ENCODE data around the gene SS18.

- no peak for TF ChIP-seq EZH2 (IDR thresholded peaks at IDR 0.05)
- no peak for TF ChIP-seq CTCF (IDR thresholded peaks at IDR 0.05 in 2 of 3, conservative IDR thresholded peaks at IDR 0.05 in 1 of 3; ENCODE audit: borderline replicate concordance in 1 of 3, insufficient read depth in 1 of 3, low read depth in 2 of 3, low read length in 2 of 3)
- TF ChIP-seq MAX (IDR thresholded peaks at IDR 0.05): no peak
- no peak for TF ChIP-seq EGR1 (IDR thresholded peaks at IDR 0.05; ENCODE audit: low read depth)
- no peak for TF ChIP-seq RAD21 (IDR thresholded peaks at IDR 0.05; ENCODE audit: low read depth)
- TF ChIP-seq CEBPB (IDR thresholded peaks at IDR 0.05; ENCODE audit: low read depth): no peak
- no peak for TF ChIP-seq ATF3 (IDR thresholded peaks at IDR 0.05)
- TF ChIP-seq POLR2AphosphoS5 (IDR thresholded peaks at IDR 0.05; ENCODE audit: low read depth, low read length): no peak
- TF ChIP-seq POLR2A (IDR thresholded peaks at IDR 0.05; ENCODE audit: borderline replicate concordance, extremely low read depth, insufficient read depth, insufficient read length): no peak
These were observed 53.8 kb downstream of the SS18 start for GRCh38 chr18:26036635-26037034.

All from HCT116 (cell line).